HG03439 (cell line): ENCODE results near the gene HLA-DOB.

Experiments
- ATAC-seq: cut with Tn5 transposase; IDR thresholded peaks from one replicate; pipeline ENCODE4 v1.9.1; 2021; ENCODE audit warnings: mild to moderate bottlenecking, moderate library complexity; ENCODE audit not compliant: unreplicated experiment

The HLA-DOB gene

DNA sequence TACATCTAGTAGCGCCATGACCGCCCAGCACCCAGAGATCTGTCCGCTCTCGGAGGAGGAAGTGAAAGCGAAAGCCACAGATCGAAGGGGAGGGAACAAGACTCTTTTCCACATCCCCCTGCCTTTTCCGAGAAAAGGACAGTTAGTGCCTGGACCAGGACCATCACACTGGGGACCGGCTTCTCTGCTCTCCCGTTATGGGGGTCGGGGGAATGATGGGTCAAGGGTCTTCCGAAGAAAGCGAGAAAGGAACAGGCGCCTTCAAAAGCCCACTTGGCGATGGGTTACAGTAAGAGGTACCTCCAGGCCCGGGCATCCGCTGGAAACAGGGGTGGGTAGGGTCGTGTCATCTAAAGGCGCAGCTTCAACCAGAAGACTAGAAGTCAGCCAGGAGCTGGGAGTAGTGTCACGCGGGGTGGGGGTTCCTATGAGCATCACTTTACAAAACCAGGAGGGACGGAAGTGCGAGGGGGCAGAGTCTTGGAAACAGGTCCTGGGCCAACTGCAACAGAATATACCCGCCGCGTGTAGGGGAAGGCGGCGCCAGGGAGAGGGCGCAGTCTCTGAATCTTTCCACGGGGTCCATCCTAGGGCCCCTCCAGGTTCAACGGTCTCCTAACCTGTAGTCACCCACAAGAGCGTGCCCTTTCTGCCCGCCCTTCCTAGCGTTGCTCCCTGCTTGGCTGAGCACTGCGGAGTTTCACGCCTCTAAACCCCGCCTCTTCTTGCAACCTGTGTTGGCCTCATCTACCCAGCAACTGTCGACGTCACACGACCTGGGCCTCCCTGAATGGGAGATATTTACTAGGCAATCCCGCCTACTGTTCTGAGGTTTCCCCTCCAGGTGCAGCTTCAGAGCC is 27.4 kb upstream of the HLA-DOB start, which contains the start of gene PSMB8:
Gene PSMB8 (minus strand): TSS at position 69 of the 860 bp plus-strand sequence. CDS start 51 bp downstream, at position 18.
- peak; percentile 70 for ATAC-seq

DNA sequence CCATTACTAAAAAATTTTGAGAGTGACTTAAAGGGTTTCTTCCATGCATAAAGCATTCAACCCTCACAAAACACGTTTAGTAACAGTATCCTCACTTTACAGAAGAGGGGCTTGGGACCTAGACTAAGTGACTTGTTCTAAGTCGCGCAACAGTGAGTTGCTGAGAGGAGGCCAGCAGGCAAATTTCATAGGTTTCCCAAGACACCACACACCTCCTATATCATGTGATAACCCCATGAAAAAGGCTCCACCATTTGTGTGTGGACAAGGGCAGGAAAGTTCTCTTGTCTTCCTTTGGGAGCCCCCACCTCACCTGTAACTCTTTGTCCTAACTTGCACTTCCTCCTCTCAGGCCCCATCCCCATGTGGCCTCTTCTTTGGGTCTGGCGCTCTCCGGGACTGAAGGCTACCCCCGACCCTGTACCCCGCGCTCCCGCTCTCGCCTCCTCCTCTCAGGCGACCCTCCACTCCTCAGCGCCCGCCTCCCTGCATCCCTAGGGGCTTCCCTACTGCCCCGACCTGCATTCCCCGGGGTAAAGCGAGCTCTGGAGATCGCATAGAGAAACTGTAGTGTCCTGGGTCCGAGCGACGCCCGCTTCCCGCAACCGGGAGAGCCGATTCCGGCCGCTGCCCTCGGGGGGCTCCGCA is 26.7 kb upstream of the HLA-DOB start:
- peak; percentile 3 for ATAC-seq

DNA sequence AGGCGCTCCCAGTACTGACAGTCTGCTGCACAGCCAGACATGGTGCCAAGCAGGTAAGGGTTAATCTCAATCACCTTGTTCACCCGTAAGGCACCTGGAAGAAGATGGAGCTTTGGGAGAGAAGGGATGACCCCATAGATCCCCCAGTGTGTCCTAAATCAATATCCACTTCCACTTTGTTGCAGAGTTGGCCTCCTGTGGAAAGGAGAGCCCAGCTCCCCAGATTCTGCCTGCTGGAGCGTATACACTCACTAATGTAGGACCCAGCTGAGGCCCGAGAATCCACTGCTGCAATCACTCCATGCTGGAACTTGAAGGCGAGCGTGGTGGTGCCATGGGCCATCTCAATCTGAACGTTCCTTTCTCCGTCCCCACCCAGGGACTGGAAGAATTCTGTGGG is 25.9 kb upstream of the HLA-DOB start:
- ATAC-seq, result no peak

DNA sequence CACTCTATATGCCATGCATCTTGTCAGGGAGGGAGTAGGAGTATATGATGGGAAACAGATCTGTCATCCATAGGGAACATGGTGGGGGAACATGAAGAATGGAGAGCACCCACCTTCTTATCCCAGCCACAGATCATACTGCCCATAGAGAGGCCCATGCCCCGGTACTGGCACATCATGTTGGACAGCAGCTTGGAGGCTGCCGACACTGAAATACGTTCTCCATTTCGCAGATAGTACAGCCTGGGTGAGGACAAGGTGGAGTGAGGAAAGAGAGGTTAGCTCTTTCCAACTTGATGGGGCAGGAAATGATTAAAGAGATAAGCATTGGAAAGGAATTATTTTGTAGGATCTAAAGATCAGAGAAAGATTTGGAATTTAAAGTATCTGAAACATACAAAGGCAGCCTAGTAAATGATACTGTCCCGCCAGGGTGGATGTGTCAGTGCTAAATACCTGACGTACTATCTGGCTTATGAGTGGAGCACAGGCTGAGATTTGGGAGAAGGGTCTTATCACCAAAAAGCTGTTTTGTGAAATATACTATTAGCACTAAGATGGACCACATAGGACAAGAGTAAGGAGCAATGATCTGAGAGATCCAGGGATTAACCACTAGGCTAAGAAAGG is 25.3 kb upstream of the HLA-DOB start:
- ATAC-seq, result no peak

DNA sequence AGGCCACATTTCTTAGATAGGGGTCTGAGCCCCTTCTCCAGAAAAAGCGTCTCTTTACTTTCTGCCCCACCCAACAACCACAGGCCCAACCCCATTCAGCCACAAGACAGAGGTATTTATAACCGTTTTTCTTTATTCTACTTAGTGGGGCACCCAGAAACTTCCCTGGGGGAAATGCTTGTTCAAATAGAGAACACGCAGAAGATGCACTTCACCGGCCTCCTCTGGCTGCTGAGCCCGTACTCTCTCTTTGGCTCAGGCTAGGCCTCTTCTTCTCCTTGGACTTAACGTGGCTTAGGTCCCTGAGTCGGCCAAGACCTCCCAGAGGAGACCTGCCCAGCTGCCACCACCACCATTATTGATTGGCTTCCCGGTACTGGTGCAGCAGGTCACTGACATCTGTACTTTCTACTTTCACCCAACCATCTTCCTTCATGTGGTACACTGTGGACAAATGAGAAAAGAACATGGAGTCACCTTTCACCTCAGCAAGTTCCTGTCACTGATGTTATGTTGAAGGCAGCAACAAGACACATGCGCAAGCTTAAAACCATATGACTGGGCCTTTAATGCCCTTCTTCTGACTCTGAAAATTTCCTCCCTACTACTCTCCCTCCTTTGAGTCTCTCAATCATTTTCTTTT is 23.9 kb upstream of the HLA-DOB start:
- no peak for ATAC-seq

DNA sequence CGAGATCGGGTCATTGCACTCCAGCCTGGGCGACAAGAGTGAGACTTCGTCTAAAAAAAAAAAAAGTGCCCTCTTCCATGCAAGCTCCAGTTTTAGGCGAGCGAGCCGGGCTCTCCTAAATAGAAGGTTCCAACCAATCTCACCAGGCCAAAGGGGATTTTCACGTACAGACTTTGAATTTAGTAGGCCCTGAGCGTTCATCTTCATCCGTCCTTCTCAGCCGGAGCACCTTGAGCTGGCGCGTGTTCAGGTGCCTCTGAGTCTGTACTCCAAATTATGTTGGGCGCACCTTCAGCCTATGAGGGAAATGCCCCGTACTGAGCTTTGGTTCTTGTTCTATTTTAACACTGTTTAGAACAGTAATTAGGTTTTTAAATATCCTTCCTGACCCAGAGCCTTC is 22.6 kb upstream of the HLA-DOB start:
- ATAC-seq, result no peak

DNA sequence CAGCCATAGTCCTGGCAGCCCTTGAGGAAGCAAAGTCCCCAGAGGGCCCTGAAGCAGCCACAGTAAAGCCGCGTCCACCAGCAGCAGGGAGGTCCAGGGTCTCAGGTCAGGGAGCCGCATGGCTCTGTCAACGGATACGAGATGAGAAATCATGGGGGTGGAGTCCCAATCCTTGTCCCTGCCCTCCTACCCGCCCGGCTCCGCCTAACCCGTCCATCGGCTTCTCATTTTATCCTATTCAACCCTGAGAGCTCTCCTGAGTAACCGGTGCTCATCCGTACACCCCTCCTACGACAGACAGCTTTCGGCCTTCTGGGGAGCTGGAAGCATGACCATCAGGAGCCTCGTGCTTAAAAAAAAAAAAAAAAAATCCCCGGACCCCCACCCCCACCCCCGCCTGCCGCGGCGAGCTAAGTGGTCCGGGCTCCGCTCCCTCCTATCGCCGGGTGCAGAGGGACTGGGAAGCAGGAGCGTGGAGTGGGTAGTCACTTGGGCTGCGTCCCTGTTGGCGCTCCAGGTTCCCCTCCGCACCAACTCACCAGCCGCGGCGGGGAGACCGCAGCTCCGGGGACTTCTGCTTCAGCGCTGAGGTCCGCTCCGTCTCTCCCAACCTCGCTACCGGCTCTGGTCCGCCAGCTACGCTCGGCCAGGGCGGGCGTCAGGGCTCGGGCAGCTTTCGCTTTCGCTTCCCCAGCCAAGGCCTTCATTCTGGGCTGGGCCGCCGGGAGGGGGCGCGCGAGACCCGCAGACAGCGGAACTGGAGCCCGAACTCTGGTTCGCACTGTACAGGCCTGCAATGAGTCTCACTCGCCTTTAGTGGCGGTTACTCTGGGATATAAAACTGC is 21.5 kb upstream of the HLA-DOB start, which contains the start of gene TAP2:
Gene TAP2 (minus strand): TSS at position 626 of the 845 bp plus-strand sequence. CDS start 506 bp downstream, at position 120.
- ATAC-seq, result peak; percentile 82

DNA sequence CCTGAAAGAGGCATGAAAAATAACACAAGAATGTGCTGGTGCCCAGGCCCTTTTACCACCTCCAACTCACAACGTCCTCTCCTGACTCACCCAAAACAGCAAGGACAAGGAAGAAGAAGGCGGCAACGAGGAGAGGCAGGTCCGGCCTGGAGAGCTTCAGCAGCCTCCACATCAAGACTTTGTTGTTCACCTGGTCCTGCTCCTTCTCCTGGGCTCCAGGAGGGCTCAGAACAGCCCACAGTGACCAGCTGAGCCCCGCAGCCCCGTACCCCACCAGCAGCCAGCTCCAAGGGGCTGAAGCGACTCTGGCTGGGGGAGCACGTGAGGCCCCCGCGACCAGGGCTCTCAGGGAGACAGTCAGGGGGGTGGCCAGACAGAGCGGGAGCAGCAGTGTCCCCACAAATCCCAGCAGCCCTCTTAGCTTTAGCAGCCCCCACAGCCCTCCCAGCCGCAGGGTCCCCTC is 20.9 kb upstream of the HLA-DOB start:
- ATAC-seq, result no peak

GRCh38 chr6:32836873-32837272 is 20.1 kb upstream of the HLA-DOB start:
- no peak for ATAC-seq

GRCh38 chr6:32835167-32835893 is 18.5 kb upstream of the HLA-DOB start:
- no peak for ATAC-seq

- no peak for ATAC-seq
These were observed 16.9 kb upstream of the HLA-DOB start for GRCh38 chr6:32833664-32834063.

GRCh38 chr6:32832535-32832934 is 15.7 kb upstream of the HLA-DOB start:
- no peak for ATAC-seq

DNA sequence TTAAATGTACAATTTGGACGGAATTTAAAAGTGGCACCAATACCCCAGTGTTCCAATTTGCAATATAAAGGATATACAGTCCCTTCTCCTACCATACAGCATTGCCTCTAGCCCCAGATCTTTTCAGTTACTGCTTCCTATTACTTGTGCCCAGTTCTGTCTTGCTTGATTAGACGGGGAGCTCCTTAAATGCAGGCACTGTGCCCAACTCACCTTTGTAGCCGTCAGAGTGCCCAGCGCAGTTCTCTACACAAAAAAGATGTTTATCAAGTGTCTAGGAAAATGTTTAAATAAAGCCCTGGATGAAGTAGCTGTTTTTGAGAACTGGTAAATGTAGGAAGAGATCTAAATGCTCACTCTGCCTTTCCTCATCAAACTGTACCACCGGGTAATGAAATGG is 14.1 kb upstream of the HLA-DOB start:
- ATAC-seq, result no peak

- ATAC-seq, result no peak
These were observed 13.2 kb upstream of the HLA-DOB start for GRCh38 chr6:32830017-32830416.

DNA sequence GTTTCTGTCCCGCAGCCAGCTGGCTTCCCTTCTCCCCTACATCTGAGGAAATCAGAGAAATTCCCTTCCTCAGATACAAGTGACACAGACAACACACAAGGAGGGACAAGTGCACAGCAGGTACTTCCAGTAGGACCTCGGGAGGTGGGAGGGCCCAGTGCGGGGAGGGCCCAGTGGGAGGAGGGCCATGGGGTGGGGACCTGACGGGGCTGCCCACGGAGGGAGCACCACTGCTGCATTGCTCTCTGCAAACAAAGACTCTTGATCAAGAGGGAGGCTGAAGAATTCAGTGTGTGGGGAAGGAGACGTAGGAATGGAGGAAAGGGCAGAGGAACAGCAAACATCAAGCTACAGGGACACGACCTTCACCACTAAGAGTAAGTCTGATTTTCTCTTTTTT is 12.7 kb upstream of the HLA-DOB start:
- no peak for ATAC-seq

DNA sequence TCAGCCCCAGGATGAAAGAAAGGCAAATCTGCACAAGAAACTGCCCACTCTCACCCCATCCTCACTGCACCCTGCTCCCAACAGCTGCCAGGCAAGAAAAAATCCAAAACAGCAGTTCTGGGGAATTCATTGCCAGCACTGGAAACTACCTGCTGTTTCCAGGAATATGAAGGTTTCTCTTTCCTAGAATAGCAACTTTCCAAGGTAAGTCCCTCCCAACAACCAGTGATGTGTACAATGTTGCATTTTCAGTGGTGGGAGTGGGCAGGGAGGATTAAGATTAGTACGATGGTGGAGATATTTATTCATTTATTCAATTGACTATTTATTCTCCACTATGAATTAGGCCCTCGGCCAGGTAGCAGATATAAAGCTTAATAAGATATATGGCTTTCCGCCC is 10.2 kb upstream of the HLA-DOB start:
- ATAC-seq, result no peak

GRCh38 chr6:32825966-32826365 is 9.2 kb upstream of the HLA-DOB start:
- no peak for ATAC-seq

DNA sequence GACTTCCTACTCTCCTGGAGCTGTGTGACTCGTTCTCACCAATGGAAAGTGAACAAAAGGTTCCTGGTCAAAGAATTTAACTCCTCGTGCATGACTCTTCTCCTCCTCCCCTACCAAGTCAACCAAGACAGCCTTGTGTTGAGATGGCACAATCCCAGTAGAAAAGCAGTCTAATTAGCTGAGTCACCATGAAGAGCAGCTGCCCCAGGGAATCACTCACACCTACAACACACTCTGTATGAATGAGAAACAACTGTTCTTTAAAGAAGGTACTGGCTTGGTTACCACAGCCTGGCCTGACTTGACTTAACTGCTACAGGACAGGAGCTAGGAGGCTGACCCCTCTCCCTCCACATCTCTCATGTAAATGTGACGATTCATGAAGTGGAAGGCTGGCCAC is 2.9 kb upstream of the HLA-DOB start:
- no peak for ATAC-seq

DNA sequence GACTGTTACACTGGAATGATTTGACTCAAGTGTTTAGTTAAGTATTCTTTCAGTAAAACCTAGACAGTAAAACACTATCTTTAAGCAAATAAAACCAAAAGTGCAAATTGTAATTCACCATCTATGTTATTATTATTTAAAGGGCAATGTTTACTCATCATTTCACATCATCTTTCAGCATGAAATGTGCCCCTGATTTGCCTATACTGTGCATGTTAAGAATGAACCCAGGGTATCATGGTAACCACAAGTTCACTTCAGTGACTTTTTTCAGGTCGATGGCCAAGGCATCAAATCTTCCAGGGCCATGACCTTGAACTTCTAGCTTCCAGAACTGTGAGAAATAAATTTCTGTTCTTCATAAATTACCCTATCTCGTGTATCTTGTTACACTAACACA is 2.1 kb upstream of the HLA-DOB start:
- ATAC-seq, result no peak

DNA sequence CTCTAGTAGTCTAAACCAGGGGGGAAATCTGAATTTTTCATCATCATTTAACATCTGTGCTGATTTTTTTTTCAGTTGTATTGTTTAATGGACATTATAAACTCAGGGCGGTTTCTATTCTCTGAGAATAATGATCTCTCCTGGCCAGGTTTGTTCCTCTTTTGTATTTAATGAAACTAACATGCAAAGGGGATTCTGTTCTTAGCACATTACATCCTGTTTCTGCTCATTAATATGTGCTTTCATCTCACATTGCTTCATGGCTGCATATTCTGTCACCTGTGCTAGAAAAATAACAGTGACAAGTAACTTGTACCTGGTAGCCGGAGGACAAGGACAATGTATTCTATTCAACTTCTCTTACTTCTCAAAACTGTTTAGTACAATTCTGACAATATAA is 806 bp downstream of the HLA-DOB start:
- peak; percentile 42 for ATAC-seq
